ENCODE data around the gene ZNF182.

GRCh38 chrX:47956016-47956415, 47.8 kb downstream of the ZNF182 start:
- TF ChIP-seq, protein P1, sequence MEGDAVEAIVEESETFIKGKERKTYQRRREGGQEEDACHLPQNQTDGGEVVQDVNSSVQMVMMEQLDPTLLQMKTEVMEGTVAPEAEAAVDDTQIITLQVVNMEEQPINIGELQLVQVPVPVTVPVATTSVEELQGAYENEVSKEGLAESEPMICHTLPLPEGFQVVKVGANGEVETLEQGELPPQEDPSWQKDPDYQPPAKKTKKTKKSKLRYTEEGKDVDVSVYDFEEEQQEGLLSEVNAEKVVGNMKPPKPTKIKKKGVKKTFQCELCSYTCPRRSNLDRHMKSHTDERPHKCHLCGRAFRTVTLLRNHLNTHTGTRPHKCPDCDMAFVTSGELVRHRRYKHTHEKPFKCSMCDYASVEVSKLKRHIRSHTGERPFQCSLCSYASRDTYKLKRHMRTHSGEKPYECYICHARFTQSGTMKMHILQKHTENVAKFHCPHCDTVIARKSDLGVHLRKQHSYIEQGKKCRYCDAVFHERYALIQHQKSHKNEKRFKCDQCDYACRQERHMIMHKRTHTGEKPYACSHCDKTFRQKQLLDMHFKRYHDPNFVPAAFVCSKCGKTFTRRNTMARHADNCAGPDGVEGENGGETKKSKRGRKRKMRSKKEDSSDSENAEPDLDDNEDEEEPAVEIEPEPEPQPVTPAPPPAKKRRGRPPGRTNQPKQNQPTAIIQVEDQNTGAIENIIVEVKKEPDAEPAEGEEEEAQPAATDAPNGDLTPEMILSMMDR (tag by site-specific recombination; IDR thresholded peaks at IDR 0.05), result no peak
- TF ChIP-seq ATF2 (tag by site-specific recombination; IDR thresholded peaks at IDR 0.05; ENCODE audit: low read depth) (no peak), HIC1 (tag by site-specific recombination; IDR thresholded peaks at IDR 0.05) (no peak), ZNF274 (IDR thresholded peaks at IDR 0.05; ENCODE audit: low read length) (no peak), ZNF274 (tag by site-specific recombination; IDR thresholded peaks at IDR 0.05; ENCODE audit: borderline replicate concordance) (no peak), ZXDB (tag by site-specific recombination; IDR thresholded peaks at IDR 0.05) (no peak), ZNF24 (tag by site-specific recombination; IDR thresholded peaks at IDR 0.05) (no peak), HOXD13 (CRISPR knock-in tag; IDR thresholded peaks at IDR 0.05; ENCODE audit: borderline replicate concordance) (no peak), ZNF701 (tag by site-specific recombination; IDR thresholded peaks at IDR 0.05) (no peak), HOXA7 (CRISPR knock-in tag; IDR thresholded peaks at IDR 0.05; ENCODE audit: borderline replicate concordance) (no peak), PATZ1 (tag by site-specific recombination; IDR thresholded peaks at IDR 0.05) (no peak), ZNF292 (tag by site-specific recombination; IDR thresholded peaks at IDR 0.05; ENCODE audit: borderline replicate concordance, low read depth) (no peak), ZNF555 (tag by site-specific recombination; conservative IDR thresholded peaks at IDR 0.05) (no peak)
